ENCODE data around the gene HDAC9.

GRCh38 chr7:18684916-18685315 is 189.4 kb downstream of the HDAC9 start:
- TF ChIP-seq, protein P1, sequence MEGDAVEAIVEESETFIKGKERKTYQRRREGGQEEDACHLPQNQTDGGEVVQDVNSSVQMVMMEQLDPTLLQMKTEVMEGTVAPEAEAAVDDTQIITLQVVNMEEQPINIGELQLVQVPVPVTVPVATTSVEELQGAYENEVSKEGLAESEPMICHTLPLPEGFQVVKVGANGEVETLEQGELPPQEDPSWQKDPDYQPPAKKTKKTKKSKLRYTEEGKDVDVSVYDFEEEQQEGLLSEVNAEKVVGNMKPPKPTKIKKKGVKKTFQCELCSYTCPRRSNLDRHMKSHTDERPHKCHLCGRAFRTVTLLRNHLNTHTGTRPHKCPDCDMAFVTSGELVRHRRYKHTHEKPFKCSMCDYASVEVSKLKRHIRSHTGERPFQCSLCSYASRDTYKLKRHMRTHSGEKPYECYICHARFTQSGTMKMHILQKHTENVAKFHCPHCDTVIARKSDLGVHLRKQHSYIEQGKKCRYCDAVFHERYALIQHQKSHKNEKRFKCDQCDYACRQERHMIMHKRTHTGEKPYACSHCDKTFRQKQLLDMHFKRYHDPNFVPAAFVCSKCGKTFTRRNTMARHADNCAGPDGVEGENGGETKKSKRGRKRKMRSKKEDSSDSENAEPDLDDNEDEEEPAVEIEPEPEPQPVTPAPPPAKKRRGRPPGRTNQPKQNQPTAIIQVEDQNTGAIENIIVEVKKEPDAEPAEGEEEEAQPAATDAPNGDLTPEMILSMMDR (IDR thresholded peaks at IDR 0.05; ENCODE audit: poor library complexity) = no peak
- TF ChIP-seq EZH2phosphoT487 (IDR thresholded peaks at IDR 0.05; ENCODE audit: low read depth, severe bottlenecking, unreplicated experiment) = no peak

All from hepatocyte (in vitro differentiated cells).